NCI-H2029 treated with DMSO at 0.1 percent for 48 hours (cell line): ENCODE data around the gene HADH.

Experiments
- DNase-seq: peaks from one replicate; lab custom pipeline; 2025; lab: John Stamatoyannopoulos, UW

Gene HADH

GRCh38 chr4:108058685-108059440 is 69.2 kb downstream of the HADH start:
- no peak for DNase-seq

- DNase-seq: no peak
Observed at GRCh38 chr4:108060164-108060563, 70.5 kb downstream of the HADH start.

DNA sequence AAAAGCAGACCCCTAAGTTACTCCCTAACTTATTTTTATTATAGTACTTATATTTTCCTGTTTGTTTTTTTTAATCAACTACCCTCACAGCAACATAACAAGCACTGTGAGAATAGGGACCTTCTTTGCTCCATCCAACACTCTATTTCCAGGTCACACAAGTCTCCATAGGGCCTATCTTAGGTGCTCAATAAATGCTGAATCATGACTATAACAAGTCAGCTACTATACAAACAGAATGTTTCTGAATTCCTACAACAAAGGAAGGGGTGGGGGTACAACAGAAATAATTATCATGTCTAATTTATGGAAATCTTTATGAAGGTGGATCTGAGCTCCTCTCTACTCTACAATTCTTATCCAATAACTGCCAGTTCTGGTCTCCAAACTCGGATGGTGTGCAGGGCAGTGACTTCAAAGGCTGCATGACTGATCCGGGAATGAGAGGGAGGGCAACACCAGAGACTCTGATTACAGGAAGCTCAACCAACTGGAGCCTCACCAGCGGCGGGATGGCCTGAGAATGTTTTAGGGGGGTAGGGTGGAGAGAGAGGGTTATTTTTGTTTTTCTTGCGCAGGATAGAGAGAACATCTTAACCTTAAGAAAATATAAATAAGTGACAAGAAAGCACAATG is 71.1 kb downstream of the HADH start:
- no peak for DNase-seq

- DNase-seq: no peak
Observed at GRCh38 chr4:108068442-108068841, 78.8 kb downstream of the HADH start.

DNA sequence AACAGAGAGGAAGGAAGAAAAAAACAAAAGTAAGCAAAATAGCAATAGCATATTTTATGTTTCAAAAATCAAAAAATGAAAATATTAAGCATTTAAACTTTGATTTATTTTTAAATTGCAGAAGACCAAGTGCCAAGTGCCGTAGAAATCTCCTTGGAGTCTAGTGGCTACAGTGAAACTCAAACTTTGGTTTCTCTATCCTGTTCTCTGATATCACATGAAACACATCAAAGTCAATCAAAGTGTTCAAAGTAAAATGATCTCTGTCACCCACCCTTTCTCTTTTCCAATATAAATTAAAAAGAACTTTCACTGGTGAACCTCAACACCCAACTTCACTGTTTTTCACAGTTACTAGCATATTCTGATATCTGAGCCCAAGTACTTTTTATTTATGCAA is 81.1 kb downstream of the HADH start:
- no peak for DNase-seq

DNA sequence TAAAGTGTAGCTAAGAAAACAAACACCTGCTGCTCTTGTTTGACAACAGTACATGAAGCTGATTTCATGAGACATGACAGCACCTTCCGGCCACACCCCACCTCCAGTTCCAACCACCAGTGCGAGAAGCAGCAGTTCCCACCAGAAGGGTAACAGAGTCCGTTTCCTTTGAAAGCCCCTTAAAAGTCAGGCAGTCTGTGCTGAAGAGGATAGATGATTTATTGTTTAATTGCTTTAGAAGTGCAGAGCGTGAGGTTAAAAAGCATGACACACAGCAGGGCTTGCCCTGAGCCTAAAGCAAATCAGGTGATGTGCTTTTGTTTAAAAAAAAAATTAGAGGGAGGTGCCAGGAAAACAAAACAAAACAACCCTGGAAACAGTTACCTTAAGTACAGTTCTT is 82.6 kb downstream of the HADH start:
- no peak for DNase-seq

GRCh38 chr4:108078024-108078733 is 88.5 kb downstream of the HADH start:
- DNase-seq: no peak

DNA sequence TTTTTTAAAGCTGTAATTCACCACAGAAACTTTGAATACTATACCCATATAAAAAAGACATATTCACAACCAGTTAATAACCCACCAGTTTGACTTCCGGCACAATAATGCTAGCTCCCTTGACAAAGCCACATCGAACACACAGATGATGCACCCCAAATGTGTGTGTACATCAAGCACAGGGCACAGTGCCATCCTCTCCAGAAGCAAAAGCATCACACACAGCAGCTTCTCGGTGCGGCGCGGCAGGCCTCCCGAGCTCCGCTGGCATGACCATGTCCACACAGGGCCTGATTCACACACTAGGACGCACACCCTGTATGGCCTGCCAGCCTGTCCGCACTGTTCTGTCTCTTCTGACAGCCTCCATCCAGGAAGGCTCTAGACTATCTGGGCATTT is 91.1 kb downstream of the HADH start:
- no peak for DNase-seq

GRCh38 chr4:108081256-108081655 is 91.6 kb downstream of the HADH start:
- DNase-seq: no peak
